Measurements from ENCODE around the gene VAV3. TPM values are rescaled to one million over a fixed set of nuclear protein-coding genes. Genes with fewer than 3 reads are reported as not detected.

Gene VAV3
- total and polyA plus RNA-seq, 10 of the 15 experiments (the other 5 are each of a cell fraction or from before 2014, with no cell fraction given): 0.84 to 5.5 (median 3.4) TPM

- TF ChIP-seq PBX3 (IDR thresholded peaks at IDR 0.05; ENCODE audit: insufficient replicate concordance, low read depth, low read length): no peak
- TF ChIP-seq MTA3 (IDR thresholded peaks at IDR 0.05; ENCODE audit: borderline replicate concordance, low read length): no peak
- peak; percentile 53 to 72; a peak in 3 of 4 replicates for TF ChIP-seq IKZF2 (IDR thresholded peaks at IDR 0.05)
- no peak for TF ChIP-seq JUND (IDR thresholded peaks at IDR 0.05; ENCODE audit: low read depth, low read length)
- peak; percentile 84 for TF ChIP-seq RUNX3 (IDR thresholded peaks at IDR 0.05; ENCODE audit: low read length)
- no peak for TF ChIP-seq CHD4 (IDR thresholded peaks at IDR 0.05)
- TF ChIP-seq SMAD1 (IDR thresholded peaks at IDR 0.05; ENCODE audit: low read depth, partially characterized antibody): no peak
Observed at GRCh38 chr1:107776900-107777663, 187.9 kb downstream of the VAV3 start (continued).

- Histone ChIP-seq H4K20me1 (ENCODE audit: control insufficient read depth, insufficient read depth) (no peaks in the 10 kb centered on the region), H3K9ac (ENCODE audit: control insufficient read depth, insufficient read depth, low read length) (no peak overlapping the region), H3K4me1 (ENCODE audit: control insufficient read depth, insufficient read depth, low read length) (no peaks in the 10 kb centered on the region), H3K36me3 (ENCODE audit: control insufficient read depth in 2 of 2, insufficient read depth in 2 of 2, low read length in 1 of 2) (no peaks in the 10 kb centered on the region), H3K9me3 (replicated peaks; ENCODE audit: control insufficient read depth, insufficient read depth, low read length) (no peaks in the 10 kb centered on the region), H3K4me2 (ENCODE audit: control insufficient read depth, insufficient read depth) (no peak overlapping the region), H2AFZ (ENCODE audit: control insufficient read depth, low read depth, low read length) (no peak overlapping the region), H3K27me3 (replicated peaks in 1 of 2; ENCODE audit: control insufficient read depth in 2 of 2, insufficient read depth in 2 of 2, low read length in 1 of 2) (no peaks in the 10 kb centered on the region), H3K27ac (ENCODE audit: control insufficient read depth, insufficient read depth) (no peak overlapping the region), H3K79me2 (ENCODE audit: control insufficient read depth, insufficient read depth, low read length) (no peaks in the 10 kb centered on the region), H3K4me3 (no peak overlapping the region)
- in situ Hi-C loops (cut with MboI): no loop called here
- BruUV-seq (replicated peaks): no TSS peak
- ChIA-PET SMC1A (ENCODE audit: uncharacterized antibody, unreplicated experiment) (interaction anchor here (3.7 kb wide), 1 partner anchor 11 kb away, joined by 11 read pairs; no protein-coding TSS in a partner anchor), POLR2A (no interaction called here), CTCF (no interaction called here), RAD21 (ENCODE audit: unreplicated experiment) (no interaction called here)
- intact Hi-C loops (cut with micrococcal nuclease; ENCODE audit: unreplicated experiment): no loop called here
- 85% methylated on average over 13 of the region's 13 CpGs for WGBS (ENCODE audit: insufficient coverage, insufficient replicate concordance, low lambda C conversion rate, missing lambda C conversion rate)
- no peak for DNase-seq (ENCODE audit: low read depth, low spot score)
- ATAC-seq: no peak
- no peak for FAIRE-seq
- TF ChIP-seq MLLT1 (IDR thresholded peaks at IDR 0.05): no peak
- no peak for TF ChIP-seq CEBPB (IDR thresholded peaks at IDR 0.05; ENCODE audit: borderline replicate concordance in 1 of 2, low read depth in 2 of 2, low read length in 2 of 2)
- TF ChIP-seq RCOR1 (conservative IDR thresholded peaks at IDR 0.05; ENCODE audit: low read depth, low read length): no peak
- no peak for TF ChIP-seq GATAD2B (conservative IDR thresholded peaks at IDR 0.05; ENCODE audit: low read depth)
- no peak for TF ChIP-seq ASH2L (IDR thresholded peaks at IDR 0.05; ENCODE audit: borderline replicate concordance, low read depth)
- no peak for TF ChIP-seq ATF2 (IDR thresholded peaks at IDR 0.05; ENCODE audit: low read length)
- no peak for TF ChIP-seq USF2 (IDR thresholded peaks at IDR 0.05; ENCODE audit: borderline replicate concordance, low read depth, low read length)
- TF ChIP-seq RB1 (IDR thresholded peaks at IDR 0.05; ENCODE audit: borderline replicate concordance): no peak
- TF ChIP-seq ZBED1 (IDR thresholded peaks at IDR 0.05; ENCODE audit: borderline replicate concordance): no peak
- no peak for TF ChIP-seq JUND (IDR thresholded peaks at IDR 0.05; ENCODE audit: low read depth, low read length)
- no peak for TF ChIP-seq KLF5 (IDR thresholded peaks at IDR 0.05; ENCODE audit: partially characterized antibody)
Observed at GRCh38 chr1:107771377-107771776, 193.6 kb downstream of the VAV3 start.

Data from GM12878 (cell line).